GM12878 (cell line): ENCODE data around the gene GSPT1. TPM values are rescaled to one million over a fixed set of nuclear protein-coding genes. Genes with fewer than 3 reads are reported as not detected.

Source experiments
- CUX1 ChIP-seq: IDR thresholded peaks from 2 replicates; pipeline ENCODE4 v1.6.1; 2012; ENCODE audit warnings: improper control_type of control experiment, low read depth, low read length; ENCODE audit not compliant: insufficient replicate concordance
- E2F8 ChIP-seq: fragments of 450-650 bp; IDR thresholded peaks from 2 replicates; pipeline ENCODE4 v1.6.1; 2018; ENCODE audit warnings: mild to moderate bottlenecking, low read depth, moderate library complexity; ENCODE audit not compliant: partially characterized antibody
- FOXK2 ChIP-seq: fragments of 450-650 bp; IDR thresholded peaks from 2 replicates; pipeline ENCODE4 v1.6.1; 2017; ENCODE audit warnings: mild to moderate bottlenecking, moderate library complexity
- POU2F2 ChIP-seq: IDR thresholded peaks from 3 replicates; pipeline ENCODE4 v1.6.1; 2011; ENCODE audit warnings: low read depth, mild to moderate bottlenecking, low read length, borderline replicate concordance
- RELA ChIP-seq: fragments of 450-650 bp; IDR thresholded peaks from 2 replicates; pipeline ENCODE4 v1.8.0; 2014; ENCODE audit warnings: borderline replicate concordance; ENCODE audit not compliant: partially characterized antibody
- TBL1XR1 ChIP-seq: IDR thresholded peaks from 2 replicates; pipeline ENCODE4 v1.6.1; 2012; ENCODE audit warnings: low read depth, low read length, improper control_type of control experiment
- polyA plus RNA-seq, 11 experiments: library from polyadenylated mRNA; depleted of rRNA in 4 of 11; unstranded in 6 of 11; stranded (reverse) in 5 of 11; fragments of >200 nt; fragmentation: Nextera tagmentation in 4 of 11; fragmentation: Illumina TruSeq in 1 of 11; extraction: Ambion mirVana in 4 of 11; extraction: Trizol in 1 of 11; gene quantifications; 1 replicate in 1 of 11; 2 replicates in 10 of 11; pipeline versions ENCODE4 v1.2.1 to v1.2.3, GENCODE V29; 2011 to 2016; ENCODE audit warnings: inconsistent platforms in 2 of 11, missing spikeins in 2 of 11, low read depth in 1 of 11
- total RNA-seq, 4 experiments: library from RNA; depleted of rRNA in 3 of 4; stranded (reverse); fragments of >200 nt in 3 of 4; fragmentation: Illumina TruSeq in 1 of 4; extraction: Trizol in 1 of 4; gene quantifications; 2 replicates each; pipeline versions ENCODE4 v1.2.1 to v1.2.3, GENCODE V29; 2013 to 2021

GSPT1 gene
- total and polyA plus RNA-seq, 10 of the 15 experiments (the other 5 are each of a cell fraction or from before 2014, with no cell fraction given): 46.7 to 181 (median 99.6) TPM

- TF ChIP-seq POU2F2: no peak
- no peak for TF ChIP-seq RELA
- no peak for TF ChIP-seq TBL1XR1
- TF ChIP-seq E2F8: no peak
- TF ChIP-seq FOXK2: no peak
- no peak for TF ChIP-seq CUX1
Measured at GRCh38 chr16:11877374-11877773, 38.4 kb downstream of the GSPT1 start (continued).
